ENCODE measurements around the gene LAMTOR1. TPM values are rescaled to one million over a fixed set of nuclear protein-coding genes. Genes with fewer than 3 reads are reported as not detected.

Gene LAMTOR1
- total RNA-seq, 1 donor from 2014 or later = 79.1 TPM

DNA sequence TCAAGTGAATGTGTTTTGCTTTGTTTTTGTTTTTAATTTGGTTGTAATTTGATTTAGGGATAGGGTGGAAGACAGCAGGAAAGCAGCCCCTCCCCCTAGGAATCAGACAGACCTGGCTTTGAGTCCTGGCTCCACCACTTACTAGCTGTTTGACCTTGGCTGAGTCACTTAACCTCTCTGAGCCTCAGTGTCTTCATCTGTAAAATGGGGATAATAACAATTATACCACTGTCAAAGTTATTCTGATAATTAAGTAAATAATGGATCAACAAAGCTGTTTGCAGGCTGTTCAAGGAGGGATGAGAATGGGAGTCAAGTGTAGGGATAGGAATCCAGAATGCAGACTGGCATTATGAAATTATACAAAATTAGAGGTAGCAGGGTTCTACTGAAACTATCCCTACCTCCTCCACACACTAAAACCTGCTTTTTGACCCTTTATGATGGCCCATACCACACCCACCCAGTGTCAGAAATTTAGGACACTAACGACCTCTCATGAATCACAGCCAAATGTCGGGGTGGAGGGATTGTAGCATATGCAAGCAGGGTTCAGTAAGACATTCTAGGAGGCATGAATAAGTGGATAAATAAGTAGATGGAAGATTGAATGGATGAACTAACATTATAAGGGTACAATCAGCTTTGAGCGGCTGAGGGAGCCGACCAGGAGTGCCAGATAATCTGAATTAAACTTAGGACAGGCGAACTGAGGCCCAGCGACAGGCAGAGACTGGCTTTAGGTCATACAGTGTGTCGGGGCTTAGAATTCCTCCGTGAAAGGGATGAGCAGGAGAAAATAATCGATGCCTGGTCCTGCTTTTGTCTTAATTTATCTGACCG is 8.4 kb upstream of the LAMTOR1 start:
- TF ChIP-seq, protein P1, sequence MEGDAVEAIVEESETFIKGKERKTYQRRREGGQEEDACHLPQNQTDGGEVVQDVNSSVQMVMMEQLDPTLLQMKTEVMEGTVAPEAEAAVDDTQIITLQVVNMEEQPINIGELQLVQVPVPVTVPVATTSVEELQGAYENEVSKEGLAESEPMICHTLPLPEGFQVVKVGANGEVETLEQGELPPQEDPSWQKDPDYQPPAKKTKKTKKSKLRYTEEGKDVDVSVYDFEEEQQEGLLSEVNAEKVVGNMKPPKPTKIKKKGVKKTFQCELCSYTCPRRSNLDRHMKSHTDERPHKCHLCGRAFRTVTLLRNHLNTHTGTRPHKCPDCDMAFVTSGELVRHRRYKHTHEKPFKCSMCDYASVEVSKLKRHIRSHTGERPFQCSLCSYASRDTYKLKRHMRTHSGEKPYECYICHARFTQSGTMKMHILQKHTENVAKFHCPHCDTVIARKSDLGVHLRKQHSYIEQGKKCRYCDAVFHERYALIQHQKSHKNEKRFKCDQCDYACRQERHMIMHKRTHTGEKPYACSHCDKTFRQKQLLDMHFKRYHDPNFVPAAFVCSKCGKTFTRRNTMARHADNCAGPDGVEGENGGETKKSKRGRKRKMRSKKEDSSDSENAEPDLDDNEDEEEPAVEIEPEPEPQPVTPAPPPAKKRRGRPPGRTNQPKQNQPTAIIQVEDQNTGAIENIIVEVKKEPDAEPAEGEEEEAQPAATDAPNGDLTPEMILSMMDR (conservative IDR thresholded peaks at IDR 0.05) = no peak
- Mint-ChIP-seq H3K4me3 (peak overlapping the region; percentile 96), H3K27ac (ENCODE audit: unreplicated experiment) (peak overlapping the region; percentile 99), H3K4me1 (peaks cover 28% of the 10 kb centered on the region), H3K36me3 (ENCODE audit: low read depth) (no peaks in the 10 kb centered on the region), H3K9me3 (peaks cover 2% of the 10 kb centered on the region), H3K27me3 (ENCODE audit: low read depth) (peaks cover 21% of the 10 kb centered on the region)
- no peak for DNase-seq (ENCODE audit: low read depth, low spot score)

DNA sequence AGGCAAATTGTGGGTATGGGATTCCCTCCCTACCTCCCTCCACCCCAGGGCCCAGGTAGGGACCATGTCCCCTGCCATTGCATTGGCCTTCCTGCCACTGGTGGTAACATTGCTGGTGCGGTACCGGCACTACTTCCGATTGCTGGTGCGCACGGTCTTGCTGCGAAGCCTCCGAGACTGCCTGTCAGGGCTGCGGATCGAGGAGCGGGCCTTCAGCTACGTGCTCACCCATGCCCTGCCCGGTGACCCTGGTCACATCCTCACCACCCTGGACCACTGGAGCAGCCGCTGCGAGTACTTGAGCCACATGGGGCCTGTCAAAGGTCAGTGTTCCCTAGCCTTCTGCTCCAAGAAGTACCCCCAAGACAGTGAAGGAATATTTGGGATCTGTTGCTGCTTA is 2.8 kb upstream of the LAMTOR1 start, which contains the start of gene TOMT:
Gene TOMT (plus strand): TSS at position 37 of the 400 bp plus-strand sequence. CDS start 28 bp downstream, at position 65.
- Mint-ChIP-seq H3K27ac (ENCODE audit: unreplicated experiment) (peak within 1 kb of the TSS; percentile 8), H3K9me3 (peaks cover 3% of the 10 kb centered on the region), H3K36me3 (ENCODE audit: low read depth) (peaks cover 4% of the 10 kb centered on the region), H3K4me3 (peak within 1 kb of the TSS; percentile 52), H3K27me3 (ENCODE audit: low read depth) (no peaks in the 10 kb centered on the region), H3K4me1 (peaks cover 32% of the 10 kb centered on the region)
- no peak for DNase-seq (ENCODE audit: low read depth, low spot score)
- TF ChIP-seq, protein P1 (conservative IDR thresholded peaks at IDR 0.05) = no peak

DNA sequence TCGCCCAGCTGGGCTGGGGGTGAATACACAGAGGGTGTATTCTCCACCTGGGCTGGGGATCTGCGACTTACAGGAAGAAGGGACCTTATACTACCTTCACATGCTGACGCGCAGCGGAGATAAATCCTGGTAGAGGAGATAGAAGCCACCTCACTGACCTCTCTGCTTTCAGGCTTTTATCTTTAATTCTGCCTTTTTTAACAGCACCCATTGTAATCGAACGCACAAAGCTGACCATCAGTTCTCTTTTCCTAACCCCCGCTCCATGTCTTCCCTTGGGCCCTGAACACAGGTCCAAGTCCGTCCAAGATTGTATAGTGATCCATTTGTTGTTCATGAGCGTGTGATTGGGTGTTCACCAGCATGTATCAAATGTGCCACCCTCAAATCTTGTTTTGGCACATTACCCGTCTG is 664 bp upstream of the LAMTOR1 start:
- H3K27ac Mint-ChIP-seq (ENCODE audit: unreplicated experiment) = peak overlapping the region; percentile 81
- DNase-seq (ENCODE audit: low read depth, low spot score) = no peak
- H3K9me3 Mint-ChIP-seq = peaks cover 3% of the 10 kb centered on the region
- no peaks in the 10 kb centered on the region for H3K27me3 Mint-ChIP-seq (ENCODE audit: low read depth)
- H3K4me1 Mint-ChIP-seq = peaks cover 37% of the 10 kb centered on the region
- TF ChIP-seq, protein P1 (conservative IDR thresholded peaks at IDR 0.05) = peak; percentile 46
- H3K4me3 Mint-ChIP-seq = peak overlapping the region; percentile 89
- H3K36me3 Mint-ChIP-seq (ENCODE audit: low read depth) = peaks cover 6% of the 10 kb centered on the region

DNA sequence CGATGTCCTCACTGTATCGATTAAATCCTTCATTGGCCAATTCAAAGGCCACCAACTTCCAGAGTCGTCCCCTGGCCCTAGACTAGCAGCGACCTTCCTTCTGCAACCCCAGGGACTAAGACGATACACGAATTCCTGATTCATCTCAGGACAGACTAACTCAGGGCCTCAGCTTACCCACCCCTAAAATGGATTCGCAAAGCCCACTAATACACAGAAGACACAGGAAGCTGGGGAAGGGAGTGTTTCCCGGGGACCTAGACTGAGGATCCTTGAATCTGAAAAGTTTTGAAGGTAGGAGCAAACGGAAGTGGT is 509 bp downstream of the LAMTOR1 start:
- Mint-ChIP-seq H3K9me3 (peaks cover 3% of the 10 kb centered on the region), H3K4me3 (peak overlapping the region; percentile 89), H3K27me3 (ENCODE audit: low read depth) (no peaks in the 10 kb centered on the region), H3K27ac (ENCODE audit: unreplicated experiment) (peak overlapping the region; percentile 93), H3K4me1 (peaks cover 37% of the 10 kb centered on the region), H3K36me3 (ENCODE audit: low read depth) (peaks cover 9% of the 10 kb centered on the region)
- DNase-seq (ENCODE audit: low read depth, low spot score) = no peak
- TF ChIP-seq, protein P1 (conservative IDR thresholded peaks at IDR 0.05) = no peak

DNA sequence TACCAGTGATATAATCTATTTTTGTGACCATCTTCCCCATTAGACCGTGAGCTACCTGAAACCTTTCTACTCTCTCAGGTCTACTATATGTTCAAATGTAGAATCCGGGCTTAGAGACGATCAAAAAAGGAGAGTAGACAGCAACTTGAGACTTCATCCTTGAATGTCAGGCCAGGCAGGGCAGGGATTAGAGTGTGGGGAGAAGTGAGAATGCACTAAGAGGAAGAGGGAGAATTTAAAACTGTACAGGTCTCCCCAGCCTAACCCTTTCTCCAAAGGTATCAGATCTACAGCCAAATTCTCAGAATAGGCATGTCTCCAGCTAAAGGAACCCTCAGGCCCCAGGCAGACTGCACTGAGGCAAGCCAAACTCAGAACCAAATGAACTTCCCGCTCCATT is 935 bp downstream of the LAMTOR1 start:
- peak overlapping the region; percentile 93 for H3K27ac Mint-ChIP-seq (ENCODE audit: unreplicated experiment)
- no peaks in the 10 kb centered on the region for H3K27me3 Mint-ChIP-seq (ENCODE audit: low read depth)
- H3K4me3 Mint-ChIP-seq = peak overlapping the region; percentile 89
- H3K4me1 Mint-ChIP-seq = peaks cover 37% of the 10 kb centered on the region
- peaks cover 9% of the 10 kb centered on the region for H3K36me3 Mint-ChIP-seq (ENCODE audit: low read depth)
- TF ChIP-seq, protein P1 (conservative IDR thresholded peaks at IDR 0.05) = no peak
- H3K9me3 Mint-ChIP-seq = peaks cover 3% of the 10 kb centered on the region
- DNase-seq (ENCODE audit: low read depth, low spot score) = no peak

Data from neural crest cell (in vitro differentiated cells).